ENCODE data around the gene SORCS1. TPM values are rescaled to one million over a fixed set of nuclear protein-coding genes. Genes with fewer than 3 reads are reported as not detected.

SORCS1 gene
- total RNA-seq, 4 donors from 2014 or later: 1.2 to 11.8 (median 6.2) TPM

DNA sequence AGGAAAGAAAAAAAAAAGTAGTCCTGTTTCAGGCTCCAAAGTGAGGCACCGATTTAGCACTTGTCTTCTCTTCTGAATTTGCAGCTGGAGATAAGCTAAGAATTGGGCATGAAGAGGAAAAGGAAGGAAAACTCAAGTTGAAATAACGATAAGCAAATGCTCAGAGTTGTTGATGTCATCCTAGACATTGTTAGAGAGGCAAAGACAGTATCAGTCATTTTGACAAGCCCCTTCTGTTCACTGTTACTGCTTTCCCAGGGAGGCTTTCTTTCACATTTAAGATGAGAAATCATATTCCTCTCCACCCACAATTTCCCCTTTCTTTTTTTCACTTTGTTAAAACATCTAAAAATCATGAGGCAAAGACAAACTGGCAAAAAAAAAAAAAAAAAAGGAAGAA lies 41.8 kb downstream of the SORCS1 start:
- H3K27me3 ChIP-seq: no peaks in the 10 kb centered on the region
- DNase-seq: no peak
- 63 to 64% methylated on average over 2 of the region's 2 CpGs for WGBS, 2 donors
- H3K36me3 ChIP-seq: no peaks in the 10 kb centered on the region
- H3K27ac ChIP-seq: no peak overlapping the region
- no peak overlapping the region for H3K4me3 ChIP-seq (replicated peaks in 1 of 3)
- intact Hi-C loops (cut with DNase I): no loop called here
- no peaks in the 10 kb centered on the region for H3K9me3 ChIP-seq
- TF ChIP-seq, protein P1, sequence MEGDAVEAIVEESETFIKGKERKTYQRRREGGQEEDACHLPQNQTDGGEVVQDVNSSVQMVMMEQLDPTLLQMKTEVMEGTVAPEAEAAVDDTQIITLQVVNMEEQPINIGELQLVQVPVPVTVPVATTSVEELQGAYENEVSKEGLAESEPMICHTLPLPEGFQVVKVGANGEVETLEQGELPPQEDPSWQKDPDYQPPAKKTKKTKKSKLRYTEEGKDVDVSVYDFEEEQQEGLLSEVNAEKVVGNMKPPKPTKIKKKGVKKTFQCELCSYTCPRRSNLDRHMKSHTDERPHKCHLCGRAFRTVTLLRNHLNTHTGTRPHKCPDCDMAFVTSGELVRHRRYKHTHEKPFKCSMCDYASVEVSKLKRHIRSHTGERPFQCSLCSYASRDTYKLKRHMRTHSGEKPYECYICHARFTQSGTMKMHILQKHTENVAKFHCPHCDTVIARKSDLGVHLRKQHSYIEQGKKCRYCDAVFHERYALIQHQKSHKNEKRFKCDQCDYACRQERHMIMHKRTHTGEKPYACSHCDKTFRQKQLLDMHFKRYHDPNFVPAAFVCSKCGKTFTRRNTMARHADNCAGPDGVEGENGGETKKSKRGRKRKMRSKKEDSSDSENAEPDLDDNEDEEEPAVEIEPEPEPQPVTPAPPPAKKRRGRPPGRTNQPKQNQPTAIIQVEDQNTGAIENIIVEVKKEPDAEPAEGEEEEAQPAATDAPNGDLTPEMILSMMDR (IDR thresholded peaks at IDR 0.05): no peak
- no peak for TF ChIP-seq POLR2A (IDR thresholded peaks at IDR 0.05)
- H3K4me1 ChIP-seq: peaks cover 0 to 5% of the 10 kb centered on the region in 2 donors

DNA sequence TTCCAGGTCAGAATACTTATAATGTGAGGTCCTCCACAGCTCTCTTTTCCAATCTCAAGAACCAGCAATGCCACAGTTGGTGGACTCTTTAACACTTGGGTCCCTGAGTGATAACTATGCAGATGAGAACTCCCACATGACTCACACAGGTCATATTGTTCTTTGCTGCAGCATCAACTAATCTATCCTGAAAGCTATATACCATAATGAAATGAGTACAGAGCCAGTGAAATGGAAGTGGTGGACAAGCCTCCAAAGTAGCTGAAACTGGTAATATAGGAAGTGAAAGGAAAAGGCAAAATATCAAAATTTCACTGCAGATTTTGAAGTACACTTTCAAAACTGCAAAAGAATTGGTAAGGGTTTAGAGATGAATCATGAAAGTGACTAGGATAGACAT lies 45.6 kb downstream of the SORCS1 start:
- H3K27me3 ChIP-seq: no peaks in the 10 kb centered on the region
- intact Hi-C loops (cut with DNase I): no loop called here
- no peak overlapping the region for H3K27ac ChIP-seq
- H3K36me3 ChIP-seq: no peaks in the 10 kb centered on the region
- H3K4me3 ChIP-seq (replicated peaks in 1 of 3): no peak overlapping the region
- no peaks in the 10 kb centered on the region for H3K9me3 ChIP-seq
- TF ChIP-seq POLR2A (IDR thresholded peaks at IDR 0.05): no peak
- TF ChIP-seq, protein P1 (IDR thresholded peaks at IDR 0.05): no peak
- DNase-seq: no peak
- H3K4me1 ChIP-seq: no peaks in the 10 kb centered on the region

DNA sequence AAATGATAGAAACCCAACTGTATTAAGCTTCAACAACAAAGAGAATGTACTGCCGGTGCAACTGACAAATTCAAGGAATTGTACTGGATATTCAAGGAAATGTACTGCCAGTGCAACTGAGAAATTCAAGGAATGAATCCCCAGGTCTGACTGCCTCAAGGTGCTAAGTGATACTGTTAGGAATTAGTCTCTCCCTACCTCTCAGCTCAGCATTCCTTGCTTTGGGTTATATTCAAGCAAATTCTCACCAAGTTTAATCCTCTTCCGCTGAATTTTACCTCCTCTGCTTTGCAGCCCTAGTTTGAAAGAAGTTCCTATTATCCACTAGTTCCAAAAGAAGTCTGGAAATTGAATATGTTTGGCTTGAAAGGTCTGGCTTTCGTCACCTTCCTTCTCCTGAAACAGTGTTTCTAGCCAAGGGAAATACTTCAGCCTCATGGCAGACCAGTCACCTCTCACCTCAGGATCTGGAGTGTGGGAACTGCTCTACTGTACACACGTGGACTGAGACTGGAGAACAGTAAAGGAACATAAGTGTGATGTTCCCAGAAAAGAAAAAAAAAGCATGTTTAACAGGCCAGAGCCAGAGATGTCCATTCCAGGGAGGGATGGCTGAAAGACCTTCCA lies 60.4 kb downstream of the SORCS1 start:
- 69 to 79% methylated on average over 4 of the region's 4 CpGs for WGBS, 2 donors
- no peak overlapping the region for H3K27ac ChIP-seq

DNA sequence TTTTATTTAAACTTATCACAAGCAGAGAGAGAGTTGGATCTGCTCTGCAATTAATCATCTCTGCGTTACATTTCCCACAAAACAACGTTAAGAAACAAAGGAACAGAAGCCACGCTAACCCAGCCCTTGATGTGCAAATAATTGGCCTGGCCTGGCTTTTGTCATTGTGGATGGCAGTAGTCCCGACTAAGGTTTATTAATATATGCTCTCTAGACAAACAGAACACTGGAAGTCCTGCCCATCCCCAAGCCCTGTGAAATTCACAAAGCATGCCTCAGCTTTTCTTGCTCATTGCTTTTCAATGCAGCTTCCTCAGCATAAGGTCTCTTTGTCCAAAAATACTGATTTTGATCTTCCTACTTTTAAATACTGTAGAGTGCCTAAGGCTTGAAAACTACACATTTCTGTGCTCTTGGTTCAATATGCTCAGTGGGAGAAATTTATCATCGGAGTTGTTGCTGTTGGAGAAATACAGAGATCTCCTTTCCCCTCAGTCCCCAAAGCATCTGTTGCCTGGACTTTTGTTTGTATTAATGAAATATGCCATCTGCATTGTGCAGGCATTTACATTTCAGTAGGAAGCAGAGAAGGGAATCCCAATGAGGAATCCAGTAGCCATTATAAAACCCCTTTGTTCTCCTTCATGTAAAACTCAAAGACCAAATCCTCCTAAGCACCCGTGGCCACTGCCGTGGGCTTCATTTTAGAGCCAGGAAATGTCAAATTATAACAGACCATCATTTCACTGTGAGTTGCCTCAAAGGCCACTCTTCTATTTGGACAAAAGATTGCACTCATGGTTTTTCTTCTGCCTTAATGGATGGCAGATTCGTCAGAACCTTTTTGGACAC lies 61.1 kb downstream of the SORCS1 start:
- intact Hi-C loops (cut with DNase I): no loop called here

More for the DNA sequence above, 60.4 kb downstream of the SORCS1 start:
- Histone ChIP-seq H3K4me3 (replicated peaks in 1 of 3) (no peak overlapping the region), H3K27me3 (no peaks in the 10 kb centered on the region), H3K4me1 (no peaks in the 10 kb centered on the region), H3K9me3 (no peaks in the 10 kb centered on the region), H3K36me3 (no peaks in the 10 kb centered on the region)
- TF ChIP-seq, protein P1 (IDR thresholded peaks at IDR 0.05): no peak
- TF ChIP-seq POLR2A (IDR thresholded peaks at IDR 0.05): no peak
- intact Hi-C loops (cut with DNase I): no loop called here
- no peak for DNase-seq

More for the DNA sequence above, 61.1 kb downstream of the SORCS1 start:
- Histone ChIP-seq H3K4me1 (no peaks in the 10 kb centered on the region), H3K9me3 (no peaks in the 10 kb centered on the region), H3K4me3 (replicated peaks in 1 of 3) (no peak overlapping the region), H3K27ac (no peak overlapping the region), H3K27me3 (no peaks in the 10 kb centered on the region), H3K36me3 (no peaks in the 10 kb centered on the region)
- no peak for DNase-seq
- TF ChIP-seq POLR2A (IDR thresholded peaks at IDR 0.05): no peak
- TF ChIP-seq, protein P1 (IDR thresholded peaks at IDR 0.05): no peak
- WGBS, 2 donors: 67 to 71% methylated on average over 8 of the region's 8 CpGs

Data from thyroid gland (tissue), 4 donors.